ENCODE data around the gene TTYH1. TPM values are rescaled to one million over a fixed set of nuclear protein-coding genes. Genes with fewer than 3 reads are reported as not detected.
A peak's percentile ranks its signal among the peaks of the same experiment; 100 is the strongest.

Gene TTYH1
- total and polyA plus RNA-seq, 9 of the 15 experiments (the other 6 are each of a cell fraction or from before 2014, with no cell fraction given) = 0.08 TPM; not detected in 8

GRCh38 chr19:54436628-54437252 is 21.5 kb downstream of the TTYH1 start (continued):
- no peak for TF ChIP-seq NCOA2 (IDR thresholded peaks at IDR 0.05; ENCODE audit: partially characterized antibody in 2 of 2)
- TF ChIP-seq SIX5 (IDR thresholded peaks at IDR 0.05; ENCODE audit: borderline replicate concordance in 1 of 2, insufficient read depth in 1 of 2, low read depth in 1 of 2, low read length in 2 of 2) = no peak
- no peak for TF ChIP-seq NEUROD1 (IDR thresholded peaks at IDR 0.05; ENCODE audit: borderline replicate concordance, low read depth, low read length, partially characterized antibody)
- TF ChIP-seq ELF4 (CRISPR knock-in tag; IDR thresholded peaks at IDR 0.05) = no peak

- no TSS peak for BruUV-seq (replicated peaks)
- FAIRE-seq = no peak
- H3K9me3 ChIP-seq (replicated peaks; ENCODE audit: control insufficient read depth, insufficient read depth, low read depth, low read length) = no peaks in the 10 kb centered on the region
- H3K4me1 ChIP-seq (replicated peaks in 1 of 2; ENCODE audit: control insufficient read depth in 2 of 2, insufficient read depth in 2 of 2, low read length in 2 of 2) = peaks cover 0 to 20% of the 10 kb centered on the region in 2 experiments; a peak in 2 of 5 replicates
- intact Hi-C loops (cut with micrococcal nuclease) (no loop called here), in situ Hi-C loops (cut with MboI) (no loop called here)
- no peak overlapping the region for H3K27ac ChIP-seq (ENCODE audit: extremely low read depth, low read depth, low read length)
- TF ChIP-seq CTCF (IDR thresholded peaks at IDR 0.05 in 2 of 3, conservative IDR thresholded peaks at IDR 0.05 in 1 of 3; ENCODE audit: insufficient read depth in 2 of 3, low read depth in 1 of 3, low read length in 3 of 3) (peak; percentile 45 to 63 (median 59); a peak in 5 of 6 replicates), SREBF1 (IDR thresholded peaks at IDR 0.05; ENCODE audit: borderline replicate concordance, low read depth, low read length) (no peak), PKNOX1 (IDR thresholded peaks at IDR 0.05) (peak; percentile 82), E2F3 (CRISPR knock-in tag; IDR thresholded peaks at IDR 0.05) (no peak), MAX (CRISPR knock-in tag; IDR thresholded peaks at IDR 0.05) (peak; percentile 10; the same call in 1 of the 2 replicates), RAD21 (CRISPR knock-in tag; conservative IDR thresholded peaks at IDR 0.05 in 1 of 2, IDR thresholded peaks at IDR 0.05 in 1 of 2) (peak in 1 of 2 experiments; percentile 15; a peak in 1 of 4 replicates)
- TF ChIP-seq, protein P1, sequence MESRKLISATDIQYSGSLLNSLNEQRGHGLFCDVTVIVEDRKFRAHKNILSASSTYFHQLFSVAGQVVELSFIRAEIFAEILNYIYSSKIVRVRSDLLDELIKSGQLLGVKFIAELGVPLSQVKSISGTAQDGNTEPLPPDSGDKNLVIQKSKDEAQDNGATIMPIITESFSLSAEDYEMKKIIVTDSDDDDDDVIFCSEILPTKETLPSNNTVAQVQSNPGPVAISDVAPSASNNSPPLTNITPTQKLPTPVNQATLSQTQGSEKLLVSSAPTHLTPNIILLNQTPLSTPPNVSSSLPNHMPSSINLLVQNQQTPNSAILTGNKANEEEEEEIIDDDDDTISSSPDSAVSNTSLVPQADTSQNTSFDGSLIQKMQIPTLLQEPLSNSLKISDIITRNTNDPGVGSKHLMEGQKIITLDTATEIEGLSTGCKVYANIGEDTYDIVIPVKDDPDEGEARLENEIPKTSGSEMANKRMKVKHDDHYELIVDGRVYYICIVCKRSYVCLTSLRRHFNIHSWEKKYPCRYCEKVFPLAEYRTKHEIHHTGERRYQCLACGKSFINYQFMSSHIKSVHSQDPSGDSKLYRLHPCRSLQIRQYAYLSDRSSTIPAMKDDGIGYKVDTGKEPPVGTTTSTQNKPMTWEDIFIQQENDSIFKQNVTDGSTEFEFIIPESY (CRISPR knock-in tag; IDR thresholded peaks at IDR 0.05) = peak; percentile 76; the same call in 1 of the 2 replicates
- no peaks in the 10 kb centered on the region for H3K27me3 ChIP-seq (ENCODE audit: control insufficient read depth in 2 of 2, insufficient read depth in 2 of 2, low read length in 2 of 2)
- CTCF ChIA-PET (ENCODE audit: low intra/inter-chr PET ratio) = no interaction called here
- H4K20me1 ChIP-seq (replicated peaks; ENCODE audit: control insufficient read depth, insufficient read depth, low read length) = peaks cover 5% of the 10 kb centered on the region; the same call in 1 of the 2 replicates
- peaks cover 18% of the 10 kb centered on the region; the same call in 1 of the 3 replicates for H3K36me3 ChIP-seq (ENCODE audit: control insufficient read depth, insufficient read depth, low read length)
- no peak overlapping the region for H2AFZ ChIP-seq (ENCODE audit: low read depth, low read length)
- H3K79me2 ChIP-seq (ENCODE audit: control insufficient read depth, insufficient read depth, low read length) = peaks cover 6% of the 10 kb centered on the region; the same call in 2 of the 3 replicates
- no peaks in the 10 kb centered on the region for H3K9me1 ChIP-seq (ENCODE audit: control insufficient read depth, insufficient read depth, low read length)
- peak in 2 of 4 experiments; percentile 47 to 50 for DNase-seq (ENCODE audit: extremely low read depth in 1 of 4, low spot score in 3 of 4)
- peak overlapping the region in 1 of 2 experiments; percentile 81; a peak in 2 of 4 replicates for H3K9ac ChIP-seq (ENCODE audit: insufficient read depth in 1 of 2, low read depth in 2 of 2, low read length in 2 of 2)
- peak; percentile 91 for ATAC-seq
- POLR2A ChIA-PET = interaction anchor here (1.2 to 1.3 kb wide), 2 partner anchors 9 to 10 kb away, joined by 4 to 7 read pairs; partner anchors contain the start of gene LENG8
- 70% methylated on average over 15 of the region's 15 CpGs for WGBS (ENCODE audit: insufficient coverage, low coverage, missing lambda C conversion rate)
- no peak overlapping the region; the same call in 1 of the 2 replicates for H3K4me2 ChIP-seq (ENCODE audit: insufficient read depth, low read length)
- no peak overlapping the region for H3K4me3 ChIP-seq
Observed at GRCh38 chr19:54439174-54439851, 24.0 kb downstream of the TTYH1 start.

Data from K562 (cell line).